Activated CD4-positive, alpha-beta T cell treated with anti-CD3 and anti-CD28 coated beads for 36 hours (primary cell): ENCODE data around the gene NYAP2. TPM values are rescaled to one million over a fixed set of nuclear protein-coding genes. Genes with fewer than 3 reads are reported as not detected.

ENCODE experiments used
- ATAC-seq: fragments of 200-7000 bp; cut with Tn5 transposase; one replicate; pipeline ENCODE4 v1.10.0; 2021; ENCODE audit warnings: mild to moderate bottlenecking, moderate library complexity
- CTCF ChIA-PET: fragments of 350-600 bp; sonication (Branson Sonifier 250); formaldehyde crosslinking; loops from one replicate; lab custom pipeline; 2021; ENCODE audit warnings: antibody characterized with exemption; lab: Charles Lee
- POLR2A ChIA-PET: fragments of 350-600 bp; sonication (Branson Sonifier 250); formaldehyde crosslinking; loops from one replicate; lab custom pipeline; 2021; ENCODE audit warnings: antibody characterized with exemption, inconsistent platforms; lab: Charles Lee
- DNase-seq: peaks from one replicate; pipeline ENCODE4 v3.0.0-alpha.2; 2020
- H3K27ac Mint-ChIP-seq: one replicate; pipeline ENCODE4 v1.8.0; 2021; ENCODE audit warnings: mixed read lengths
- H3K27me3 Mint-ChIP-seq: one replicate; pipeline ENCODE4 v1.8.0; 2021; ENCODE audit warnings: mixed read lengths
- H3K36me3 Mint-ChIP-seq: one replicate; pipeline ENCODE4 v1.8.0; 2021; ENCODE audit warnings: low read depth, mixed read lengths
- H3K4me1 Mint-ChIP-seq: one replicate; pipeline ENCODE4 v1.8.0; 2021; ENCODE audit warnings: mixed read lengths
- H3K4me3 Mint-ChIP-seq: one replicate; pipeline ENCODE4 v1.8.0; 2021; ENCODE audit warnings: mild to moderate bottlenecking, moderate library complexity, mixed read lengths
- H3K9me3 Mint-ChIP-seq: one replicate; pipeline ENCODE4 v1.8.0; 2021; ENCODE audit warnings: low read depth, mixed read lengths
- intact Hi-C, 2 experiments: fragments of 100-400 bp; cut with DNase I in 1 of 2; cut with micrococcal nuclease in 1 of 2; formaldehyde crosslinking; loops; one replicate each; pipeline versions ENCODE4 v1.14.2 to v1.15.1; 2022 to 2024; cut with DNase I, micrococcal nuclease
- total RNA-seq, 2 experiments: library from RNA; stranded (reverse); gene quantifications; one replicate each; pipeline ENCODE4 v1.2.3, GENCODE V29; 2021

NYAP2 gene
- total RNA-seq, 2 experiments from 2014 or later = not detected

DNA sequence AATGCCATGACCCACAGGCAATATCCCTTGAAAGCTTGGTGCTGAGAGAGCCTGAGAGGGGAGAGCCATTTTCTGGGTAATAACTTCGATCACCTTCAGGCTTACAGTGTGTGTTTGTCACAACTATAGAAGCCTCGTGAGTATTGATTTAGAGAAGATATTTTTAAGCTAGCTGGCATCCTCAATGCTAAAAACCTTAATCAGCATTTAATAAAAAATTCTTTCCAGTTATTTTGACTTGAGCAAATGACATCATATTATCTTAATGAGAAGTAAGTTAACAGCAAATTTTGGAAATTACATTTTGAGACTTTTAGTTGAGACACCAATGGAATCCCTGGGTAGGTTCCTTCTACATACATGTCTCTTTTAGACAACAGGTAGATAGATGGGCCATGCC, 283.7 kb downstream of the NYAP2 start:
- CTCF ChIA-PET = interaction anchor here (0.9 kb wide), 1 partner anchor 12 kb away, joined by 3 read pairs; no protein-coding TSS in a partner anchor
- ATAC-seq (no peak), DNase-seq (no peak)
- peaks cover 12% of the 10 kb centered on the region for H3K27me3 Mint-ChIP-seq
- H3K4me1 Mint-ChIP-seq = no peaks in the 10 kb centered on the region
- no peak overlapping the region for H3K27ac Mint-ChIP-seq
- H3K9me3 Mint-ChIP-seq = no peaks in the 10 kb centered on the region
- no peak overlapping the region for H3K4me3 Mint-ChIP-seq
- POLR2A ChIA-PET = no interaction called here
- no peaks in the 10 kb centered on the region for H3K36me3 Mint-ChIP-seq
- intact Hi-C loops = no loop called here

DNA sequence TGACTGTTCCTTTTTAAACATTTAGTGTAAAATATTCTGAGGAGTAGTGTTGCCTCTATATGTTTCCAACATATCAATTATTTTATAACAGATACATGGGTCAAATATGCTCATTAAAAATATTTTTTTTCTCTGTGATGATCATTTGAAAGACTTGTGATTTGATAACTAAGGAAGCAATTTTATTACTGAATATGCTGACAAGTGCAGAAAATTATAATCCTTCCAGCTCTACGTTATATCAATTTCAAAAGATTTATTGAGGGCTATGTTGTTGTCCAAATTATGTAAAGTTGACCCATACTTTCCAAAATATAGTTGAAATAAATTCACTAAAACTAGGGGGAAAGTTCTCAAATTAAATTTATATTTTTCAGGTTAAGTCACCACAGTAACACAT, 290.6 kb downstream of the NYAP2 start:
- ChIA-PET CTCF (no interaction called here), POLR2A (no interaction called here)
- Mint-ChIP-seq H3K27ac (no peak overlapping the region), H3K36me3 (no peaks in the 10 kb centered on the region), H3K9me3 (no peaks in the 10 kb centered on the region), H3K27me3 (peaks cover 5% of the 10 kb centered on the region), H3K4me3 (no peak overlapping the region), H3K4me1 (no peaks in the 10 kb centered on the region)
- intact Hi-C loops = no loop called here
- ATAC-seq (no peak), DNase-seq (no peak)

DNA sequence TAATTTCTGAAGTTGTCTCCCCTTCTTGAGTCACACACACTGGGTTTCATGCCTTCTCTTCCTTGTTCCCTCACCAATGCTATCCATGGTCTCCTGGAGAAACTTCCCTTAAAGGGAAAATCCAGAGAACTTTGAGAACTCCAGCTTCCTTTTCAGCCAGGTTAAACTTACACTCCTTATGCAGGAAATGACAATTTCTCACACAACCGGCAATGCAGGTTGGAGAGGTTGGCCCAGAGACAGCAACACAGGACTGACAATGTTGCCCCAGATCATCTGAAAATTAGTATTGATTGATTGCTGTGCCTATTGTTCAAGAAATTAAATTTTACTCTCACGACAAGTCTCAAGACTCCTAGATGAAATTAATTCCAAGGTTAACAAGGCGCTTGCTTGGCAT, 292.2 kb downstream of the NYAP2 start:
- ChIA-PET POLR2A (no interaction called here), CTCF (no interaction called here)
- DNase-seq (no peak), ATAC-seq (no peak)
- H3K9me3 Mint-ChIP-seq = no peaks in the 10 kb centered on the region
- no peak overlapping the region for H3K4me3 Mint-ChIP-seq
- H3K36me3 Mint-ChIP-seq = no peaks in the 10 kb centered on the region
- H3K27ac Mint-ChIP-seq = no peak overlapping the region
- intact Hi-C loops = no loop called here
- H3K27me3 Mint-ChIP-seq = peaks cover 3% of the 10 kb centered on the region
- H3K4me1 Mint-ChIP-seq = no peaks in the 10 kb centered on the region

DNA sequence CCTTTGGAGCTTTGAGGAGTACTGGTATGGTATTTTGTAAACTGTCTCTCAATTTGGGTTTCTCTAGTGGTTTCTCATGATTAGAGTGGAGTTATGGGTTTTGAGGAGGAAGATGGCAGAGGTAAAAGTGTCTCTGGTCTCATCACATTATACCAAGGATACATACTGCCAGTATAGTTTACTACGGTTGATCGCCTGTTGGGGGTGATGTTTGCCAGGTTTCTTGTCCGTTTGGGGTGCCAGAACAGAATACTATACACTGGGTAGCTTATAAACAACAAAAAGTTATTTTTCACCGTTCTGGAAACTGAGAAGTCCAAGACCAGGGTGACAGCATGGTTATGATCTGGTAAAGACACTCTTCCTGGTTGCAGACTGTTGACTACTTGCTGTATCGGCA, 293.7 kb downstream of the NYAP2 start:
- H3K4me3 Mint-ChIP-seq = no peak overlapping the region
- no peak overlapping the region for H3K27ac Mint-ChIP-seq
- H3K36me3 Mint-ChIP-seq = no peaks in the 10 kb centered on the region
- ChIA-PET CTCF (no interaction called here), POLR2A (no interaction called here)
- ATAC-seq = no peak
- DNase-seq = no peak
- intact Hi-C loops = no loop called here
- H3K9me3 Mint-ChIP-seq = no peaks in the 10 kb centered on the region
- no peaks in the 10 kb centered on the region for H3K4me1 Mint-ChIP-seq
- H3K27me3 Mint-ChIP-seq = peaks cover 3% of the 10 kb centered on the region

DNA sequence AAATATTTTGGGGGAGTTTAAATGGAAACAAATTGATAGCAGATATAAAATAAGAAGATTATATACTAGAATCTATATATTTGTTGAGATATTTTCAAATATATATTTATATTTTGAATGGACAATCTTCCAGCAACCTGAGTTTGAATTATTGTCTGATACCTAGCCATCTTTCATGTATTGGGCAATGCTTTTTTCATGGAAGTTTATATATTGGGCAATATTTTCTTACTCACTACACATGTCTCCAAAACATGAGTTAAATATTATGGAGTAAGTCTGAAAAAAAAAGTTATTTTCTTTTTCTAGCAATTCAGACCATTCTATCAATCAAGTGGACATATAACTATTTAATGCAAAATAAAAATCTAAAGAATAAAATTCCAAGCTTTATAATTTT, 295.2 kb downstream of the NYAP2 start:
- intact Hi-C loops = no loop called here
- Mint-ChIP-seq H3K36me3 (no peaks in the 10 kb centered on the region), H3K27ac (no peak overlapping the region), H3K4me1 (no peaks in the 10 kb centered on the region), H3K9me3 (no peaks in the 10 kb centered on the region), H3K27me3 (peaks cover 5% of the 10 kb centered on the region), H3K4me3 (no peak overlapping the region)
- ChIA-PET POLR2A (no interaction called here), CTCF (no interaction called here)
- ATAC-seq (no peak), DNase-seq (no peak)

DNA sequence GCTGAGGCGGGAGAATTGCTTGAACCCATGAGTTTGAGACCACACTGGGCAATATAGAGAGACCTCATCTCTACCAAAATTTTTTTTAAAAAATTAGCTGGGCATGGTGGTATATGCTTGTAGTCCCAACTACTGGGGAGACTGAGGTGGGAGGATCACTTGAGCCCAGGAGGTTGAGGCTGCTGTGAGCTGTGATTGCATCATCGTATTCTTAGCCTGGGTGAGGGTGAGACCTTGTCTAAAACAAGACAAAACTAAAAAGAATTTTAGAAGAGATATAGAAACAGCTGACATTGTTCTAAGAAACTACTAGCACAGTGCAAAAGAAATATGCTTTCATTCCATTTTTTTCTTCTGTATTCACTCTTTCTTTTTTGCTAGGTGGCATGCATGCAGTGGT, 298.4 kb downstream of the NYAP2 start:
- no peak for DNase-seq
- CTCF ChIA-PET = interaction anchor here (0.7 kb wide), 1 partner anchor 9 kb away, joined by 3 read pairs; no protein-coding TSS in a partner anchor
- no peak for ATAC-seq
- Mint-ChIP-seq H3K36me3 (no peaks in the 10 kb centered on the region), H3K27me3 (peaks cover 7% of the 10 kb centered on the region), H3K4me3 (no peak overlapping the region), H3K9me3 (no peaks in the 10 kb centered on the region), H3K27ac (no peak overlapping the region), H3K4me1 (no peaks in the 10 kb centered on the region)
- POLR2A ChIA-PET = no interaction called here
- intact Hi-C loops = no loop called here
